ENCODE measurements around the gene ERI2. TPM values are rescaled to one million over a fixed set of nuclear protein-coding genes. Genes with fewer than 3 reads are reported as not detected.

The ERI2 gene
- total RNA-seq: 32.7 TPM

DNA sequence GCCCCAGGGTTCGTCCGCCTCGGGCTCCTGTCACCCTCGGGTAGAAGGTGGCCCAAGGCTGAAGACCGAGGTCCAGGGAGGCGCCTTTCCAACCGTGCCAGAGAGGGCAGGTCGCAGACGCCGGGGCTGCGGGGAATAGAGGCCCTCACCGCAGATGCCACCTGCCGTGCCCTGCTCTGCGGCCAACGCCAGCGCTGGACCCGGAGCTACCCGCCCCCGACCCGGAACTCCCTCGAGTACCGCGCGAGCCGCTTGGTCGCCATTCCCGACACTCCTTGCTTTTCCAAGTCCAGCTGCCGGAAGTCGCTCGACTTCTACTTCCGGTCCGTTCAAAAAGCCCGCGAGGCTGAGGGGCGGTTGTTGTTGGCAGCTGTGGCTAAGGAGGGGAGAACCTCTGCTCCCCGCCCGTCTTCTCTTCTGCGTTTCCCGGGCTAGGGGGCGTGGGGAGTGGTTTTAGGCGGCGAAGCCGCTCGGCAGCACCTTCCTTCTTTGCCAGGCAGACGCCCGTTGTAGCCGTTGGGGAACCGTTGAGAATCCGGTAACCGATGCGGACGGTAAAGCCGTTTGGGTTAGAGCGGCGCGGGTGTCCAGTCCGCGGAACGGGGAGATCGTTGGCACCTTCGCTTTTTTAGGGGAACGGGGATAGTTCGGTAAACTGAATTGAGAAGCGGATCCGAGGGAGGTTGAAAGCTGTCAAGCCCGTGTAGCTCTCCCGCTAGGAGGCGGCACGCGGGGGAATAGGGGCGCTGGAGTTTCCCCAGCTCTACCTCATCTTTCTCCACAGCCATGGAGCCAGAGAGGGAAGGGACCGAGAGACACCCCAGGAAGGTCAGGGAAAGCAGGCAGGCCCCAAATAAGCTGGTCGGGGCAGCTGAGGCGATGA, at the start of gene ERI2, which contains the start of gene REXO5:
Gene ERI2 (minus strand): TSS at position 305 of the 883 bp plus-strand sequence. CDS start 42 bp downstream, at position 263.
Gene REXO5 (plus strand): TSS at position 360 of the 883 bp plus-strand sequence. CDS start 427 bp downstream, at position 787.

DNA sequence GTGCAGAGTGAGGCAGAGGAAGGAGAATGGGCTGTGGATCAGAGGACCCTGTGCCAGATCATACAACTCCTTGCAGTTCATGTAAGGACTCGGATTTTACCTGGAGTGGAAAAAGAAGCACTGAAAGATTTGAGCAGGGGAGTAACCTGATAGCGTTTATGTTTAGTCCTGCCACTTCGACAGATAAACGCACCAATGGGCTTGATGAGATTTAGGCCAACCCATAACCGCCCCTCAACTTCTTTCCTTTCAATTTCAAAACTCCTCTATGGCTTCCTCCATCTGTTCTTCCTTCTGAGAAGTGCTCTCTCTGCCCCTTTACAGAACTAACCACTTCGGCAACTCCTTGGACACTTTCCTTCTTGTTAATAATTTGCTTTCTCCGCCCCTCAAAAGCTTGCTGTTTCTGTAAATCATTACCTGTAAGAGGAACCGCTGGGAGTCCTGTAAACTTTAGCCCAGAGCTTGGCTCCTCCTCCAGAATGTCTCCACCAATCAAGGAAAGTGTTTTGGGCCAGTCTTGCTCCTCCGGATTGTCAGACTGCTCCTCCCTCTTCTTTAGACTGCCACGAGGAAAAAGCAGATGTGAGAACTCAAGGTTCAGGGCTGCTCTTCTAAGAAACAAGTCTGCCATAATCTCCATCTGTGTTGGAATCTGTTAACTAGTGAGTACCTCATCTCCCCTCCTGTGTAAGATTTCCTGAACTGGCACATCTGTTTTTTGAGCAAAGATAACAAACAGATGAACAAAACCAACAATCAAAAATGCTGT, 42.6 kb downstream of the ERI2 start, which contains the start of gene ACSM3:
Gene ACSM3 (plus strand): TSS at position 554 of the 772 bp plus-strand sequence. CDS start 6,021 bp downstream, outside the sequence.

Other genes starting within 250 kb of the ERI2 start
- not detected for gene ACSM2B, start 230.1 kb downstream of the ERI2 start, total RNA-seq
- gene ACSM1, start 108.8 kb downstream of the ERI2 start, total RNA-seq: 0.60 TPM
- gene THUMPD1, start 64.7 kb downstream of the ERI2 start, total RNA-seq: 90.2 TPM
- 2.0 TPM for gene ACSM3, start 42.5 kb downstream of the ERI2 start, total RNA-seq
- gene REXO5, start 55 bp upstream of the ERI2 start, total RNA-seq: 9.1 TPM
- 29.6 TPM for gene DCUN1D3, start 93.9 kb upstream of the ERI2 start, total RNA-seq
- 57.5 TPM for gene LYRM1, start 94.3 kb upstream of the ERI2 start, total RNA-seq